ENCODE data around the gene ATAD3B. TPM values are rescaled to one million over a fixed set of nuclear protein-coding genes. Genes with fewer than 3 reads are reported as not detected.
"Not testable (repeated sequence)": the region's sequence is repeated elsewhere in the genome, so short reads cannot be mapped to it uniquely, and the experiment has no call there.

The ATAD3B gene
- total RNA-seq, 2 donors from 2014 or later: 24.6 to 55.5 TPM

DNA sequence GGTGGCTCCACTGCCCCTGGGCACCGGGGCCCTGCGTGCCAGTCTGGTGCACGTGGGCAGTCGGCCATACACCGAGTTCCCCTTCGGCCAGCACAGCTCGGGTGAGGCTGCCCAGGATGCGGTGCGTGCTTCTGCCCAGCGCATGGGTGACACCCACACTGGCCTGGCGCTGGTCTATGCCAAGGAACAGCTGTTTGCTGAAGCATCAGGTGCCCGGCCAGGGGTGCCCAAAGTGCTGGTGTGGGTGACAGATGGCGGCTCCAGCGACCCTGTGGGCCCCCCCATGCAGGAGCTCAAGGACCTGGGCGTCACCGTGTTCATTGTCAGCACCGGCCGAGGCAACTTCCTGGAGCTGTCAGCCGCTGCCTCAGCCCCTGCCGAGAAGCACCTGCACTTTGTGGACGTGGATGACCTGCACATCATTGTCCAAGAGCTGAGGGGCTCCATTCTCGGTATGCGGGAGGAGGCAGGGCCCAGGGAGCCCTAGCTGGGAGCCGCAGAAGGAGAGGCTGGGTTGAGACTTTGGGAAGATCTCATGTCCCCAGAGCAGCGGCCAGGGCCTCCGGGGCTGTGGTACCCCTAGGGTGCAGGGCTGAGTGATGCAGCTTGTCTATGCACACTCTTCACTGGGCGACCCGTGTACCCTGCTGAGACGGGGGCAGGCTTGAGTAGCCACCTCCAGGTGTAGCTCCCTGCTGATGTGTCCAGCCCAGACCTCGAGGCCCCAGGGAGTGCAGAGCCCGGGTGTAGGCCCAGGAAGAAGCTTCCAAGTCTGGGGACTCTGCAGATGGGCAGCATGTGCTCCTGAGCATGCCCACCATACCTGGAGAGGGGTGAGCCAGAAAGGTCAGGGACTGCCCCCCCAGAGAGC is 34.3 kb upstream of the ATAD3B start:
- Mint-ChIP-seq H3K27ac (no peak overlapping the region), H3K4me3 (no peak overlapping the region), H3K4me1 (no peaks in the 10 kb centered on the region), H3K9me3 (no peaks in the 10 kb centered on the region), H3K27me3 (peaks cover 3% of the 10 kb centered on the region), H3K36me3 (ENCODE audit: low read depth) (no peaks in the 10 kb centered on the region)
- no peak for ATAC-seq (replicated peaks)

- Mint-ChIP-seq H3K27ac (no peak overlapping the region), H3K4me3 (no peak overlapping the region), H3K9me3 (no peaks in the 10 kb centered on the region), H3K36me3 (ENCODE audit: low read depth) (no peaks in the 10 kb centered on the region), H3K27me3 (peaks cover 3% of the 10 kb centered on the region), H3K4me1 (no peaks in the 10 kb centered on the region)
- ATAC-seq (replicated peaks): no peak
Observed at GRCh38 chr1:1437904-1438376, 33.6 kb upstream of the ATAD3B start.

DNA sequence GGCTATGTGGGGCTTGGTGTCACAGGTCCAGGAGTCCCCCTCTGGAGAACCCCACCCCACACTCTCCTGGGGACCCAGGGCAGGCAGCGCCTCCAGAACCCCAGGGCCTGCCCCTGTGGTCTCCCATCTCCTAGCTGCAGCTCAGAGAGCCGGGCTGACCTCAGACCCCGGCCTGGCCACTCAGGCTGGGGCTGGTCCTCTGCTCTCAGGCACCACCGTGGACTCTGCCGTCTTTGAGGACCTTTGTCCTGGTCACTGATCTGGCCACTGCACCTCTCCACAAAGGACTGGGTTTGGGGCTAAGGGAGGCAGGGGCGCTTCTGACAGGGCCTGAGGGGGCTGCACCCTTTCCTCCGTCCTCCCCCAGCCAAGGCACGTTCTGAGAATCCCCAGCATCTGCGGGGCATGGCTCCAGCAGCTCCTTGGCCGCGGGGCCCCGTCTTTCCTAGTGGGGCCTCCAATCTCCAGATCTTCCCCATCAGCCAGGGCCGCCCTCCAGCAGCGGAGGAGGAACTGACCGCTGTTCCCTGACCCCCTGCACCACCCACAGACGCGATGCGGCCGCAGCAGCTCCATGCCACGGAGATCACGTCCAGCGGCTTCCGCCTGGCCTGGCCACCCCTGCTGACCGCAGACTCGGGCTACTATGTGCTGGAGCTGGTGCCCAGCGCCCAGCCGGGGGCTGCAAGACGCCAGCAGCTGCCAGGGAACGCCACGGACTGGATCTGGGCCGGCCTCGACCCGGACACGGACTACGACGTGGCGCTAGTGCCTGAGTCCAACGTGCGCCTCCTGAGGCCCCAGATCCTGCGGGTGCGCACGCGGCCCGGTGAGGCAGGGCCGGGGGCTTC is 32.8 kb upstream of the ATAD3B start:
- no peaks in the 10 kb centered on the region for H3K36me3 Mint-ChIP-seq (ENCODE audit: low read depth)
- no peaks in the 10 kb centered on the region for H3K9me3 Mint-ChIP-seq
- H3K27me3 Mint-ChIP-seq: peaks cover 3% of the 10 kb centered on the region
- H3K27ac Mint-ChIP-seq: no peak overlapping the region
- ATAC-seq (replicated peaks): no peak
- H3K4me1 Mint-ChIP-seq: no peaks in the 10 kb centered on the region
- H3K4me3 Mint-ChIP-seq: no peak overlapping the region

DNA sequence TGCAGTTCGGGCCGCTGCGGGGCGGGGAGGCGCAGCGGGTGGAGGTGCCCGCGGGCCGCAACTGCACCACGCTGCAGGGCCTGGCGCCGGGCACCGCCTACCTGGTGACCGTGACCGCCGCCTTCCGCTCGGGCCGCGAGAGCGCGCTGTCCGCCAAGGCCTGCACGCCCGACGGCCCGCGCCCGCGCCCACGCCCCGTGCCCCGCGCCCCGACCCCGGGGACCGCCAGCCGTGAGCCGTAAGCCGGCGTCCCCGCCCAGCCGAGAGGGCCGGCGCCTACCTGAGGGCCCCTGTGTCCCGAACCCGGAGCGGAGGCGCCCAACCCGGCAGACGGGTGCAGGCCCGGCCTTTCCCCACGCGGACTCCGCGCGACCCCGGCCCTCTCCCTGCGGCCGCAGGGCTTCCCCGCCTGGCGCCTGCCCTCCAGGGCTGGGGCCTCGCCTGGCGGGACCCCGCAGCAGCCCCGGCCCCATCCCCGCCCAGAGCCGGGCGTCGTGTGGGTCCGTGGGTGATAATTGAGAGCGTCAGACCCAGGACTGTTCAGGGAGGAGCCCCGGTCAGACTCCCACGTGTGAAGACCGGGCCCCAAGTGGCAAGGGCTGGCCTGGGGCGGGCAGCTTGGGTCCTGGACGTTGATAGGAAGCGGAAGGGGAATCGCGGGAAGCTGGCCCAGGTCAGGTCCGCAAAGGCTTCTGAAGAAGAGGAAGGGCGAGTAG is 31.9 kb upstream of the ATAD3B start:
- Mint-ChIP-seq H3K27me3 (peaks cover 3% of the 10 kb centered on the region), H3K4me1 (no peaks in the 10 kb centered on the region), H3K27ac (no peak overlapping the region), H3K4me3 (no peak overlapping the region), H3K36me3 (ENCODE audit: low read depth) (no peaks in the 10 kb centered on the region), H3K9me3 (no peaks in the 10 kb centered on the region)
- ATAC-seq (replicated peaks): no peak

DNA sequence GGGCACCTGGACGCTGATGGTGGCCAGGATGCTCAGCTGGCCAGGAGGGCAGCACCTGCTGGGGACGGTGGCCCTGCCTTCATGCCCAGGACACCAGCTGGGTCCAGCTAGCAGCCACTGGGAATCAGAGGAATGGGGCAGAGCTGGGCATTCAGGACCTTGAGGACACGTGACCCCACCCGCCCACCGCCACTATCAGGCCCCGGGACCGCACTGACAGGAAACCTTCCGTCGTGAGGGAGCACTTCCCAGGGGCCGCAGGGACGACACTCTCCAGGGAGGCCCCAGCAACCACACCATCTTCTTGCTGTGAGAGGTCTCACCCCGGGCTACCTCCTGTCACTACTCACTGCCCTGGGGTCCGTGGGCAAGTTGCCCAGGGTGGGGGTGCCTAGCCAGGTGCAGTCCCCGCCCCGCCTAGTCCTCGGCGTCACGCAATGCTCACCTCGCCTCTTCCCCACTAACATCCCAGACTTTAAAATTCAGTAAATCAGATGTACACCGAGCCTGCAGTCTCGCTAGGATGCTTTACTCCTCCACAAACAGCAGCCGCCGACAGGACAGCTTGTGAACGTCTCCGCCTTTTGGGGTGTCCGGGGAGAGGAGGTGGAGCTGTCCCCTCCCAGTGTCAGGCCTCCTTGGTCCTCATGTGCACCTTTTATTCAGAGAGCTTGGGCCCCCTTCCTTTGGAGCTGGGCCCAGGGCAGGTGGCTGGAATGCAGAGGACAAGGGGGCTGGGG is 31.1 kb upstream of the ATAD3B start:
- Mint-ChIP-seq H3K9me3 (no peaks in the 10 kb centered on the region), H3K4me3 (no peak overlapping the region), H3K36me3 (ENCODE audit: low read depth) (no peaks in the 10 kb centered on the region), H3K4me1 (no peaks in the 10 kb centered on the region), H3K27ac (no peak overlapping the region), H3K27me3 (no peaks in the 10 kb centered on the region)
- peak; percentile 20 for ATAC-seq (replicated peaks)

GRCh38 chr1:1441002-1441888 is 30.3 kb upstream of the ATAD3B start:
- Mint-ChIP-seq H3K27me3 (no peaks in the 10 kb centered on the region), H3K9me3 (no peaks in the 10 kb centered on the region), H3K4me3 (no peak overlapping the region), H3K36me3 (ENCODE audit: low read depth) (no peaks in the 10 kb centered on the region), H3K27ac (no peak overlapping the region), H3K4me1 (no peaks in the 10 kb centered on the region)
- peak; percentile 87 for ATAC-seq (replicated peaks)

- Mint-ChIP-seq H3K4me3 (no peak overlapping the region), H3K36me3 (ENCODE audit: low read depth) (no peaks in the 10 kb centered on the region), H3K9me3 (no peaks in the 10 kb centered on the region), H3K27ac (no peak overlapping the region), H3K4me1 (no peaks in the 10 kb centered on the region), H3K27me3 (no peaks in the 10 kb centered on the region)
- ATAC-seq (replicated peaks): no peak
Observed at GRCh38 chr1:1442069-1442770, 29.3 kb upstream of the ATAD3B start.

DNA sequence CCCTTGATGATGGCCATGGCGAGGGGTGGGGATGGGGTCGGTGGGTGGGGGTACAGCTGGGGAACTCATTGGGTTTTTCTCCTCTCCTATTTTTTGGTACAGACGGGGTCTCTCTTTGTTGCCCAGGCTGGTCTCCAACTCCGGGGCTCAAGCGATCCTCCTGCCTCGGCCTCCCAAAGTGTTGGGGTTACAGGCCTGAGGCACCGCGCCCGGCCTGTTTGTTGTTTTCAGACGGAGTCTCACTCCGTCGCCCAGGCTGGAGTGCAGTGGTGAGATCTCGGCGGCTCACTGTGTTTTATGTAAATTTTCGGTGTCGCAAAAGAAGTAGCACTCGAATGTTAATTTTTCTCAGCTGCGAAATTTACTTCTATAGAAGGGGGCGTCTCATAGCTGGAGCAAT is 24.9 kb upstream of the ATAD3B start:
- H3K27me3 Mint-ChIP-seq; H3K27ac Mint-ChIP-seq; H3K9me3 Mint-ChIP-seq; H3K36me3 Mint-ChIP-seq (ENCODE audit: low read depth); H3K4me1 Mint-ChIP-seq; ATAC-seq (replicated peaks); H3K4me3 Mint-ChIP-seq: not testable (repeated sequence)

DNA sequence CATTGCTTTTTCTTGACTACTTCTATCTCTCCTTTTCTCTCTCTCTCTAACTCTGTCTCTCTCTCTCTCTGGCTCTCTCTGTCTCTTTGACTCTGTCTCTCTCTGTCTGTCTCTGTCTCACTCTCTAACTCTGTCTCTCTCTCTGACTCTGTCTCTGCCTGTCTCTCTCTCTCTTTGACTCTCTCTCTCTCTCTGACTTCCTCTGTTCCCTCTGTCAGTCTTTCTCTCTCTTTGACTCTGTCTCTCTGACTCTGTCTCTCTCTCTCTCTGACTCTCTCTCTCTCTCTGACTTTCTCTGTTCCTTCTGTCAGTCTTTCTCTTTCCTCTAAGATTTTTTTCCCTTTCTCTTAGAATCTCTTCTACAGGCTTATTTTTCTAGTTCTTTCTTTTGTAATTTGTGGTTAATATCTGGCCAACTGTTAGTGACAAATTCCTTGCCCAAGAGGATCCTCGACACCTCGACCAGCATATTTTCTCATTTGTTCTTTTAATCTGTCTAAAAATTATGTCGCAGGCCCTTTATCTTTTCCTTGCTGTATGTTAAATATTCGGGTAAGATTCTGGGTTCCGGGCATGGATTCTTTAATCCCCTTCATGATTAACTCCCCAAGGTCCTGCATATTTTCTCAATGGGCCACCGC is 22.3 kb upstream of the ATAD3B start, which contains the start of gene ATAD3C:
TSS of gene ATAD3C (plus strand) at position 591 of the 641 bp plus-strand sequence. CDS start 995 bp downstream, outside the sequence.
- Mint-ChIP-seq H3K27ac (no peak within 1 kb of the TSS), H3K36me3 (ENCODE audit: low read depth) (no peaks in the 10 kb centered on the region), H3K4me1 (no peaks in the 10 kb centered on the region), H3K9me3 (no peaks in the 10 kb centered on the region), H3K27me3 (peaks cover 4% of the 10 kb centered on the region), H3K4me3 (no peak within 1 kb of the TSS)
- no peak for ATAC-seq (replicated peaks)

DNA sequence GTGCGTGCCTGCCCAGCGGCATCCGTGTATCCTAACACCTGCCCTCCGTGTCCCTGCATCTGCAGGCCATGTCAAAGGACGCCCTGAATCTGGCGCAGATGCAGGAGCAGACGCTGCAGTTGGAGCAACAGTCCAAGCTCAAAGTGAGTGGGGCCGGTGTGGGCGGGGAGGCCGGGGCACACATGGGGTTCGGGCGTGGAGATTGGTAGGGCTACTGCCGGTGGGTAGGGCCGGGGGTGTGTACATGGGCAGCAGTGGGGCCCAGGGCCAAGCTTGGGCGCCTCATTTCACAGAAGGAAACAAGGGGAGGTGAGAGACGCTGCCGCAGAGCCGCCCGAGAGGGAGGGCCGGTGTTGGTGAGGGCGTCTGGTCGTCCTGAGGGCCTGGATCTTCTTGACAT is 20.9 kb upstream of the ATAD3B start:
- not testable (repeated sequence) for H3K36me3 Mint-ChIP-seq (ENCODE audit: low read depth); H3K9me3 Mint-ChIP-seq; H3K27ac Mint-ChIP-seq; ATAC-seq (replicated peaks); H3K27me3 Mint-ChIP-seq; H3K4me3 Mint-ChIP-seq; H3K4me1 Mint-ChIP-seq

DNA sequence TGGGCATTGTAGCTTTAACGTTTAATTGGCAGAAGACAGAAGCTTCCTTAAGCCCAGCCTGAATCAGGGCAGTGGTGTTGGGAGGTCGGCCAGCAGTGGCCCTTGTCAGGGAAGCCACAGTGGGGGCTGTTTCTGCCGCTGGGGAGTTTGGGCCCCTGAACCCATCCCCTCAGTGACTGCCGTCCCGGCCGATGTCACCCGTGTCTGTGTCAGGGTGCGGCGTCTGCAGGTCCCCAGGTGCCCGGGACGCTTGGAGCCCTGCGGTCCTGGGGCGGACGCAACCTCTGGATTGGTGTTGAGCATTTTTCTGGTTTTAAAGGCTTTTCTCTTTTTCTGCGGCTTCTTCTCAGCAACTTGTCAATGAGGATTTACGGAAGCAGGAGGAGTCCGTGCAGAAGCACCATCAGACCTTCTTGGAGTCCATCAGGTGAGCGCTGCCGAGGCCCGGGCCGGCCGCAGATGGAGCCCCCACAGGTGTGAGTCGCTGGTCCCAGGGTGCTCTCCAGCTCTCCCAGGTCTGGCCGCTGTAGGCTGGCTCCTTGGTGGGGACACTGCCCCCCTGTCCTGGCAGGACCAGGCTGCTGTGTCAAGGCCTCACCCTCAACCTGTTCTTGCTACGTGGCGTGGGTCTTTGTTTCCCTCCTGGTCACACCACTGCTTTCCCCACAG is 19.7 kb upstream of the ATAD3B start:
- H3K4me3 Mint-ChIP-seq: no peak overlapping the region
- H3K27ac Mint-ChIP-seq: no peak overlapping the region
- no peaks in the 10 kb centered on the region for H3K9me3 Mint-ChIP-seq

GRCh38 chr1:1452365-1452739 is 19.2 kb upstream of the ATAD3B start:
- not testable (repeated sequence) for H3K36me3 Mint-ChIP-seq (ENCODE audit: low read depth); H3K4me1 Mint-ChIP-seq; H3K27me3 Mint-ChIP-seq; H3K27ac Mint-ChIP-seq; H3K9me3 Mint-ChIP-seq; H3K4me3 Mint-ChIP-seq; ATAC-seq (replicated peaks)

More for the DNA sequence above, 19.7 kb upstream of the ATAD3B start:
- no peaks in the 10 kb centered on the region for H3K36me3 Mint-ChIP-seq (ENCODE audit: low read depth)
- H3K27me3 Mint-ChIP-seq: peaks cover 4% of the 10 kb centered on the region
- no peak for ATAC-seq (replicated peaks)
- no peaks in the 10 kb centered on the region for H3K4me1 Mint-ChIP-seq

Data from activated T-helper 17 cell treated with anti-CD3 and anti-CD28 coated beads, Interleukin-2, amount 50 U/mL, for 72 hours (primary cell).